Muscle layer of colon (tissue), 2 donors: ENCODE data around the gene JAKMIP3.

Experiments
- H3K27ac ChIP-seq: one replicate; pipeline ENCODE4 v1.7.0; 2013; ENCODE audit warnings: low read depth, mild to moderate bottlenecking, low read length, moderate library complexity
- H3K27me3 ChIP-seq, 2 donors: one replicate each; pipeline ENCODE4 v1.7.0; 2013; ENCODE audit warnings: low read length in 2 of 2, mild to moderate bottlenecking in 2 of 2; ENCODE audit not compliant: insufficient read depth in 2 of 2, control insufficient read depth in 1 of 2
- H3K36me3 ChIP-seq: one replicate; pipeline ENCODE4 v1.7.0; 2013; ENCODE audit warnings: mild to moderate bottlenecking, low read length; ENCODE audit not compliant: insufficient read depth
- H3K4me1 ChIP-seq: one replicate; pipeline ENCODE4 v1.7.0; 2013; ENCODE audit warnings: mild to moderate bottlenecking, low read length; ENCODE audit not compliant: insufficient read depth
- H3K4me3 ChIP-seq, 2 donors: one replicate each; pipeline ENCODE4 v1.7.0; 2013; ENCODE audit warnings: low read length in 2 of 2, low read depth in 1 of 2, mild to moderate bottlenecking in 1 of 2, moderate library complexity in 1 of 2
- H3K9ac ChIP-seq: one replicate; pipeline ENCODE4 v1.7.0; 2013; ENCODE audit warnings: low read length
- H3K9me3 ChIP-seq: one replicate; pipeline ENCODE4 v1.7.0; 2013; ENCODE audit warnings: mild to moderate bottlenecking, low read length
- donor health status: abdominal sarcoma.
- donor health status: Adenocarcinoma of cecum.

The JAKMIP3 gene

DNA sequence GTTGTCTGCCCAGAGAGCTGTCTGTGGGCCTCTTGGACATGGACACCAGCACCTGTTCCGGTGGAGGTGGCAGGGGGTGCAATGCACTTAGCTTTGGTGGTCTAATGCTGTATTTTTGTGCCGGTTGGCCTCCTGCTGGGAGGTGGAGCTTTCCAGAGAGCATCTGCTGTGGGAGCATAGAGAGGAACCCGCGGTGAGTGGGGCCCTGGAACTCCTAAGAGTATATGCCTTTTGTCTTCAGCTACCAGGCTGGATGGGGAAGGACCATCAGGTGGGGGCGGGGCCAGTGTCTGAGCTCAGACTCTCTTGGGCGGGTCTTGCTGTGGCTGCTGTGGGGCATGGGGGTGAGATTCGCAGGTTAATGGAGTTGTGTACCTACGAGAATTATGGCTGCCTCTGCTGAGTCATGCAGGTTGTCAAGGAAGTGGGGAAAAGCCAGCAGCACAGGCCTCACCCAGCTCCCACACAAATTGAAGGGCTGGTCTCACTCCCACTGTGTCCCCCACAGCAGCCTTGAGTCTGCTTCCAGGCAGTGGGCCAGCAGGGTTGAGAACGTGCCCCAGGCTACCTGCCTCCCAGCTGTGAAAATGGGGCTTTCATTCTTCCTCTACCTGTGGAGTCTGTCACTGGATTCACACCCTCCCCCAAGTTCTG is 29.0 kb downstream of the JAKMIP3 start:
- Histone ChIP-seq H3K9me3 (no peaks in the 10 kb centered on the region), H3K9ac (no peak overlapping the region), H3K27me3 (no peaks in the 10 kb centered on the region), H3K27ac (no peak overlapping the region), H3K4me3 (no peak overlapping the region), H3K4me1 (no peaks in the 10 kb centered on the region), H3K36me3 (no peaks in the 10 kb centered on the region)

DNA sequence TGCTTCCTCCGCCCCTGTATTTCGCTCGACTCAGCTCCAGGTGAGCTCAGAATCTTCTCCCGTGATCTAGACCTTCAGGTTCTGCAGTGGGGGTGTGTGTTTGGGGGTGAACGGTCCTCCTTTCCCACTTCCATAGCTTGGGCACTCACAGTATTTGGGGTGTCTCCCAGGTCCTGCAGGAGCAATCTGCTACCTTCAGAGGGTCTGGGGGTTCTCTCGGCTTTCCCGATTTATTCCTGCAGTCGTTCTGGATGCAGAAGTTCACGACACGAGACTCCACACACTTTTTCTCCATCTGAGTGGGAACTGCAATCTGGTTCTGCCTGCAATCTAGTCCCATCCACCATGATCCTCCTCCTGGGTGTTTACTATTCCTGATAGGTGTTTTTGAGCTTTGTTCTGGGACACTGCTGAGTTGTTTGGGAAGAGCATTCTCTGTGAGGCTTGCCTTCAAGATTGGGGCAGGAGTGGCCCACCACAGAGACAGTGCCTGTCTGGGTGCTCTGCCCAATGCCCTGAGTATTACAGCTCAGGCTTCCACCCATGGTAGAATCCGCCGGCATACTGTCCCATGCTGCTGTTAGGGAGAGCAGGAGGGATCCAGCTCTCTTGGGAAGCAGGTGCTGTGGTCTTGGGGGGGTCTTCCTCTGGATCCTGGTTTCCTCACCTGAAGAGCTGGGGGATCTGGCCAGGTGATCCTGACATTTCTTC is 29.8 kb downstream of the JAKMIP3 start:
- Histone ChIP-seq H3K4me1 (no peaks in the 10 kb centered on the region), H3K4me3 (no peak overlapping the region), H3K9ac (no peak overlapping the region), H3K36me3 (no peaks in the 10 kb centered on the region), H3K9me3 (no peaks in the 10 kb centered on the region), H3K27me3 (no peaks in the 10 kb centered on the region), H3K27ac (no peak overlapping the region)

DNA sequence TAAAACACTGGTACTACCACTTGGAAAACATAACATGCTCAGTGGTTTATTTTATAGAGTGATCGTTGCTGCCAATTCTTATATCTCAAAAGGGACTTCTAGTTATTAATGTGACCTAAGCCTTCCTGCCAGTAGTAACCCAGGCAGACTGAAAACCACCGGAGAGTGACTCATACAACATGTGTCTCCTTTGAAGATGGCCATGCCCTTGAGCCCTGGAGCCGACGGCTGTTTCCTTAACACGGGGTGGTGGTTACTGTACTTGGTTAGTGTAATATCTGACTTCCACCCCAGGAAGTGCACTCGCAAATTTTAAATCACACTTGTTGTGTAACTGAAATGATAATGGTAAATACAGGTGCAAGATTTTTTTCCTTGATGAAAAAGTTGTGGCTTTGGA is 30.5 kb downstream of the JAKMIP3 start:
- no peak overlapping the region for H3K27ac ChIP-seq
- H3K27me3 ChIP-seq: no peaks in the 10 kb centered on the region
- H3K9me3 ChIP-seq: no peaks in the 10 kb centered on the region
- H3K36me3 ChIP-seq: no peaks in the 10 kb centered on the region
- H3K4me3 ChIP-seq: no peak overlapping the region
- no peaks in the 10 kb centered on the region for H3K4me1 ChIP-seq
- no peak overlapping the region for H3K9ac ChIP-seq

DNA sequence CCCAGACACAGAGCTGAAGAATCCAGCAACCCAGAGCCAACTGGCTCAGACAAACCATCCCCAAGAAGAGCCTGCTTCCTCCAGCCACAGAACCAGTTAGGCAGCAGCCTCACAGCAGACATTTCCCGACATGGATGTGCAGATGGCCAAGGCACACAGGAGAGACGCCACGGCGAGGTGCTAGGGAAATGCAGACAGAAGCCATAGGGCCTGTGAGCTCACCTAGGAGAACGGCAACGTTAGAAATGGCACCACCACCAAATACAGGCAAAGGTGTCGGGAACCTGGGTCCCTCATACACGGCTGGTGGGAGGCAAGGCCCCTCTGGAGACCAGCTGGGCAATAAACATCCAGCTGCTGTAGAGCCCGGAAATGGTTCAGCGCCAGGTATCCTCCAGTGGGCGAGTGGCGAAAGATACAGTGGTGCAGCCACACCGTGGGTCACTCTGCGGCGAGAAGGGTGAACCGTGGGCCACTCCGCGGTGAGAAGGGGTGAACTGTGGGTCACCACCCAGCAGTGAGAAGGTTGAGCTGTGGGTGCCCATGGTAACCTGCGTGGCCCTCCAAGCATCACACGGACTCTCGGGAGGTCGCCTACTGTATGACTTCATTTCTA is 31.2 kb downstream of the JAKMIP3 start:
- Histone ChIP-seq H3K36me3 (no peaks in the 10 kb centered on the region), H3K27ac (no peak overlapping the region), H3K9ac (no peak overlapping the region), H3K9me3 (no peaks in the 10 kb centered on the region), H3K4me1 (no peaks in the 10 kb centered on the region), H3K4me3 (no peak overlapping the region), H3K27me3 (no peaks in the 10 kb centered on the region)

DNA sequence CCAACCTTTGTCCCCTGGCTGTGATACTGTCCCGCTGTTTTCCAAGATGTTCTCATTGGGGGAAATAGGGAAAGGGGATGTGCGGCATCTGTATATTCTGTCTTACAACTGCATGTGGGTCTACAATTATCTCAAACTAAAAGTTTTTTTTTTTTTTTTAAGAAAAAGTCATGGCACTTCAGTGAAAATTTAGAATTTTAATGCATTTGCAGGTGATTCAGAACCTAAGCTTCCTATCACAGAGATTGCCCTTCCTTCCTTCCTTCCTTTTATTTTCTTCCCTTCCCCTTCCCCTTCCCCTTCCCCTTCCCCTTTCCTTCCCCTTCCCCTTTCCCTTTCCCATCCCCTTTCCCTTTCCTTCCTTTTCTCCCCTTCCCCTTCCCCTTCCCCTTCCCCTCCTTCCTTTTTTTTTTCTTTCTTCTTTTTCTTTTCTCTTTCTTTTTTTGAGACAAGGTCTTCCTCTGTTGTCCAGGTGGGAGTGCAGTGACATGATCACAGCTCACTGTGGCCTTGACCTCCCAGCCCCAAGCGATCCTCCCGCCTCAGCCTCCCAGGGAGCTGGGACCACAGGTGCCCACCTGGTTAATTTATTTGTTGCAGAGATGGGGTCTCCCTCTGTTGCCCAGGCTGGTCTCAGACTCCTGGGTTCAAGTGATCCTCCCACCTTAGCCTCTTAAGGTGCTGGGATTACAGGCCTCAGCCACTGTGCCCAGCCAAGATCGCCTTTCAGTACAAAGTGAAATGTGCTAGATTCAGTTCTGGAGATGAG is 32.0 kb downstream of the JAKMIP3 start:
- Histone ChIP-seq H3K4me1 (no peaks in the 10 kb centered on the region), H3K9me3 (no peaks in the 10 kb centered on the region), H3K27me3 (no peaks in the 10 kb centered on the region), H3K27ac (no peak overlapping the region), H3K9ac (no peak overlapping the region), H3K4me3 (no peak overlapping the region), H3K36me3 (no peaks in the 10 kb centered on the region)

DNA sequence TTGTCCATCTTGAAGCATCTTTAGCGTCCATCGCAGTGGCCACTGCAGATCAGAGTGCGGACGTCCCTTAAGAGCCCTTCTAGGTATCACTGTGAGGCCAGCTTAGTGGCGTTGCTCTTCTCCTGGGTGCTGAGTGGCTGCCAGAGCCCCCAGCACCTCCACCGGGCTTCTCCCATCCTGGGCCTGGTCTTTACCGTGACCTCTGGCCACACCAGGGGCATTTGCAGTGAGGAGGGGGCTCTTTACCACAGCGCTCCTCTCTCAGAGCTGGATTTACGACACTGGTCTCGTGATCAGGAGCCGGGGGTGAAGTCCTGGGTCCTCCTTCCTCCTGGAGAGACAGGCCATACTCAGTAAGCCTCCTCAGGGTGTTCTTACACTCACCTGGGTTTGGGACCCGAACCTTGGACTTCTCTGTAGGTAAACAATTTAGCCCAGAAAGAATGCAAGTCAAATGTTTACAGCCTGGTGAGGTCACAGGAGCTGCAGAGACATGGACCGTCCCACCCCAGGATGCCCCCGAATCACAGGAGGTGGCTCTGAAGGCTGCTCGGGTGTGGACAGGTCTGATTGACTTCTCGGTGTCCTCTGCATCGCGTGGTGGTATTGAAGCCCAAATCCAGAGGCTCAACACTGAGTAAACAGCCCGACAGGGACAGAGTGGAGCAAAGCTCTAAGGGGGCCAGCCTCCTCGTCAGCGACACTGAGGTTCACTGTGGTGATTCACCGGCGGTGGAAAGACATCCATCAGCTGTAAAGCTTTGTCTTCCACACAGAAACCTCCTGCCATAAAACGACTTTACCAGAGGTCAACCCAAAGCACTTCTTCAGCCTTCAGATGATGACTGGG is 33.0 kb downstream of the JAKMIP3 start:
- Histone ChIP-seq H3K27ac (no peak overlapping the region), H3K36me3 (no peaks in the 10 kb centered on the region), H3K27me3 (no peaks in the 10 kb centered on the region), H3K9ac (no peak overlapping the region), H3K4me1 (no peaks in the 10 kb centered on the region), H3K9me3 (no peaks in the 10 kb centered on the region), H3K4me3 (no peak overlapping the region)

DNA sequence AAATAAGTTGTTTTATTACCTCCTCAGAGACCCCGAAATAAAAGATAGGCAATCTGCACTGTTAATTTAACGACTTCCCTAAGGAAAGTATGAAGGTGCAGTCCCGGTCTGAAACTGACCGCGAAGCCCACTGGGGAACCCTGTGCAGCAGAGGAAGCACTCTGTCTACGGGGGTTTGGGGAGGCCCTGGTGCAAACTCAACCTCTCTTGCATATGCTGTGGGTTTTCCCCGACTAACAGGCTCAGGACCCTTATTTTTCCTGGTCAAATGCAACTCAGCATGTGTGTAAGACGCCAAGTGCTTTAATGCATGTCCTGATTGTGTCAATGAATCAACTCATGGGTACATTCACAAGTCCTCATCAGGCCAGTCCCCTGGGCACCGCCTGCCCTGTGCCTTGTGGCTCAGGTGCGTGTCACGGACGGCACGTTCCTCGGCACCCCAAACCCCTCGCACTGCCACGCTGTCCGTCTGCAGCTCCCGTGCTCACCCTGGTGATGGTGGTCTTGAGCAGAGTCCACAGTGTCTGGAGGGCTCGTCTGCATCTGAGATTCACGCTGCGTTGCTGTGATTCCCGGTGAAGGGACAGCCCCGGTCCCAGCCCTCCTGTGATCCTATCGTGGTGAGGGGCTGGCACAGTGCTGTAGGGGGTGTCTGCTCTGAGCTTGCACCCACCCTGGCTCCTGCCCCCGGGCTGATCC is 33.8 kb downstream of the JAKMIP3 start:
- Histone ChIP-seq H3K9me3 (no peaks in the 10 kb centered on the region), H3K4me3 (no peak overlapping the region), H3K9ac (no peak overlapping the region), H3K36me3 (no peaks in the 10 kb centered on the region), H3K27me3 (no peaks in the 10 kb centered on the region), H3K4me1 (no peaks in the 10 kb centered on the region), H3K27ac (no peak overlapping the region)

DNA sequence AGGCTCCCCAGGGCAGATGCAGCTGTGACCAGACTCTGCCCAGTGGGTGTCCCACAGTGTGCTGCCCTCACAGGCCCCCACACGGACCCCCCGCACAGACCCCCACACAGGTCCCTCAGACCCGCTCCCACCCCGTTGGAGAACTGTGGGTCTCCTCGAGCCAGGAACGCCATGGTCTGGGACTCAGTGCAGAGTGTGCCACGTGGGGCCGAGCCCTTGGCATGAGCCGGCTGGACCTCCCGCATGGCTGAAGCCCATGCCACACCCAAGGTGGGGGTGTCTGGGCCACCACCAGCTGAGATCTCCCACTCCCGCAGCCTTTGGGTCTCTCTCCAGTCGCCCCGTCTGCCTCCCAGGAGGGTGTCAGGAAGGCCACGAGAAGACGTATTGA is 34.3 kb downstream of the JAKMIP3 start:
- H3K4me1 ChIP-seq: no peaks in the 10 kb centered on the region
- no peak overlapping the region for H3K27ac ChIP-seq
- H3K4me3 ChIP-seq: no peak overlapping the region
- H3K27me3 ChIP-seq: no peaks in the 10 kb centered on the region
- H3K9me3 ChIP-seq: no peaks in the 10 kb centered on the region
- no peak overlapping the region for H3K9ac ChIP-seq
- H3K36me3 ChIP-seq: no peaks in the 10 kb centered on the region

DNA sequence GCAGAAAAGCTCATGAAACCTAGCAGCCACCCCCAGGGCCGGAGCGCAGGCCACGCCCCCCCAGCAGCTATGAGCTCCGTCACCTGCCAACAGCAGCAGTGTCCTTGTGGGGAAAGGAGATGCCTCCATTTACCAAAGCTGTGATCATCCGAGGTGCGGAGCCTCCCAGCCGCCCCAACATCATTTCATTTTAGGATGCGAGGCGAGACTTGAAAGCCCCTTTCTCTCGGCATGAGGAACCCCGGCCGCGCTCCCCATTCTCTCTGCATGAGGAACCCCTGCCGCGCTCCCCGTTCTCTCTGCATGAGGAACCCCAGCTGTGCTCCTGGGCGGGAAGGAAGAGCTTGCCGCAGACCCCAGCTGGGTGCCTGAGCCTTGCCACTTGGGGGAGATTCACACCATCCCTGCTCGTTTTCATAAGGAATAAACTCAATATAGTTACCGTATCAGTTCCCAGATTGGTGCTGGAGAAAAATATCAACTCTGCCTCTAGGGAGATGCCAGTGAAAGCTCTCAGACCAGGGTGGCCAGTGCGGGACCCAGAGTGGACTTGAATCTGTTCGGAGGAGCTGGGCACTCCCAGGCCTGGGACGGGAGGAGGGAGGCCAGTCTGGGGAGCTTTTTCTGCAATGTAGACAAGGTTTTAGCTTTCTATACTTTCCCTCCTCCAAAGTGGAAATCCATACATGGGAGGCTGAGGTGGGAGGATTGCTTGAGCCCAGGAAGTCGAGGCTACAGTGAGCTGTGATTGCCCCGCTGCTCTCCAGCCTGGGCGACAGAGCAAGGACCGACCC is 35.0 kb downstream of the JAKMIP3 start:
- Histone ChIP-seq H3K4me1 (no peaks in the 10 kb centered on the region), H3K27me3 (no peaks in the 10 kb centered on the region), H3K4me3 (no peak overlapping the region), H3K9ac (no peak overlapping the region), H3K9me3 (no peaks in the 10 kb centered on the region), H3K36me3 (no peaks in the 10 kb centered on the region), H3K27ac (no peak overlapping the region)

DNA sequence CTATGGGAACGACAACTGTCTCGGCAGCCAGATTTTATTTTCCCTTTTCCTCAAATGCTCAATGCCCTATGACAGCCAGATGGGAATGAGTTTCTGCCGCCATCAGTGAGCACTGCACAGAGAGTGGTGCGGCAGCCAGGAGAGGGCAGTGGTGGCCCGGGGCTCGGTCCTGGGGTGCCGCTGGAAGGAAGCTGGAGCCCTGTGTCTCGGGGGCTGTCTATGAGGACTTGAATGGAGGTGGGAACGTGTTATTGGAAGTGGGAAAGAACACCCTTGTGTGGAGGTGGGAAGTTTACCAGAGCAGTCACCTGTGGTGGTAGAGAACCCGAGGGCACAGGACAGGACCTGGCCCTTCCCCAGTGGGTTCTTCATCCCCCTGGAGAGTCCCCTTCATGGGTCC is 35.8 kb downstream of the JAKMIP3 start:
- Histone ChIP-seq H3K9me3 (no peaks in the 10 kb centered on the region), H3K27me3 (no peaks in the 10 kb centered on the region), H3K4me1 (no peaks in the 10 kb centered on the region), H3K27ac (no peak overlapping the region), H3K36me3 (no peaks in the 10 kb centered on the region), H3K9ac (no peak overlapping the region), H3K4me3 (no peak overlapping the region)
